HepG2 (cell line): ENCODE results near the gene NPSR1. TPM values are rescaled to one million over a fixed set of nuclear protein-coding genes. Genes with fewer than 3 reads are reported as not detected.

Source experiments
- ATAC-seq: fragments of 200-7000 bp; cut with Tn5 transposase; 3 replicates; pipeline ENCODE4 v1.9.1; 2020; ENCODE audit warnings: mild to moderate bottlenecking, moderate library complexity
- BruUV-seq: library from RNA; stranded (reverse); fragments of 400-500 nt; replicated peaks from 2 replicates; lab custom pipeline; 2021; lab: Mats Ljungman, UMichigan
- CTCF ChIA-PET: fragments of 300-600 bp; formaldehyde crosslinking; extraction: SDS; loops from one replicate; lab custom pipeline; 2021; ENCODE audit warnings: low total read pairs, inconsistent platforms, low intra/inter-chr PET ratio; lab: Yijun Ruan, JAX
- POLR2A ChIA-PET: fragments of 350-600 bp; sonication (Branson Sonifier 250); formaldehyde crosslinking; loops from one replicate; lab custom pipeline; 2020; ENCODE audit warnings: antibody characterized with exemption, inconsistent platforms; lab: Yijun Ruan, JAX
- DNase-seq: peaks from one replicate; pipeline ENCODE4 v3.0.0-alpha.2; 2015; ENCODE audit warnings: low spot score
- FAIRE-seq: peaks from 3 replicates; lab custom pipeline; 2011; peaks lifted over from hg19 to GRCh38; lab: Jason Lieb, UNC
- H2AFZ ChIP-seq: one replicate; pipeline ENCODE4 v1.6.1; 2011; ENCODE audit warnings: low read length, inconsistent platforms
- H3K27ac ChIP-seq: fragments of 300-600 bp; 3 replicates; pipeline ENCODE4 v1.8.0; 2011; ENCODE audit warnings: mixed run types, mild to moderate bottlenecking, mixed read lengths, low read length, inconsistent platforms; ENCODE audit not compliant: insufficient read depth; ENCODE audit errors: extremely low read length
- H3K27me3 ChIP-seq, 2 experiments: fragments of 200-600 bp in 1 of 2; 2 replicates in 1 of 2; 3 replicates in 1 of 2; pipeline versions ENCODE4 v1.6.0 to v1.8.0; 2011; ENCODE audit warnings: low read length in 2 of 2, mild to moderate bottlenecking in 2 of 2, moderate library complexity in 2 of 2, inconsistent platforms in 1 of 2; ENCODE audit not compliant: insufficient read depth in 2 of 2, control insufficient read depth in 1 of 2
- H3K36me3 ChIP-seq, 2 experiments: fragments of 200-600 bp in 1 of 2; replicated peaks in 1 of 2; 2 replicates in 1 of 2; 3 replicates in 1 of 2; pipeline versions ENCODE4 v1.5.1 to v1.8.0; 2011; ENCODE audit warnings: low read length in 2 of 2, inconsistent platforms in 1 of 2; ENCODE audit not compliant: insufficient read depth in 2 of 2, control insufficient read depth in 1 of 2
- H3K4me1 ChIP-seq: 2 replicates; pipeline ENCODE4 v1.5.1; 2012; ENCODE audit warnings: low read length, inconsistent platforms; ENCODE audit not compliant: insufficient read depth
- H3K4me2 ChIP-seq: 2 replicates; pipeline ENCODE4 v1.6.0; 2011; ENCODE audit warnings: low read depth, low read length, inconsistent platforms
- H3K4me3 ChIP-seq, 3 experiments: fragments of 200-600 bp in 1 of 3; sonication (generic), shearing (Covaris generic) in 1 of 3; replicated peaks in 1 of 3; 2 replicates each; pipeline ENCODE4 v1.5.1; 2011 to 2016; ENCODE audit warnings: low read length in 3 of 3, inconsistent platforms in 2 of 3, low read depth in 2 of 3, mild to moderate bottlenecking in 2 of 3, control low read depth in 1 of 3, mixed read lengths in 1 of 3; ENCODE audit not compliant: insufficient read depth in 1 of 3
- H3K79me2 ChIP-seq: one replicate; pipeline ENCODE4 v1.6.1; 2011; ENCODE audit warnings: low read length, inconsistent platforms; ENCODE audit not compliant: insufficient read depth
- H3K9ac ChIP-seq: 2 replicates; pipeline ENCODE4 v1.6.0; 2011; ENCODE audit warnings: mild to moderate bottlenecking, low read depth, low read length, inconsistent platforms; ENCODE audit not compliant: insufficient read depth
- H3K9me3 ChIP-seq: 2 replicates; pipeline ENCODE4 v1.5.1; 2012; ENCODE audit warnings: mild to moderate bottlenecking, low read length
- H4K20me1 ChIP-seq: 2 replicates; pipeline ENCODE4 v1.6.0; 2011; ENCODE audit warnings: inconsistent platforms, mild to moderate bottlenecking, low read length, moderate library complexity; ENCODE audit not compliant: insufficient read depth
- CHD4 ChIP-seq: fragments of 200-600 bp; sonication (generic); IDR thresholded peaks from 2 replicates; pipeline ENCODE4 v1.7.0; 2017; ENCODE audit warnings: mild to moderate bottlenecking, low read length, borderline replicate concordance
- FOXA1 ChIP-seq, 2 experiments: fragments of 450-650 bp in 1 of 2; sonication (generic) in 1 of 2; formaldehyde crosslinking in 1 of 2; IDR thresholded peaks; 2 replicates each; pipeline versions ENCODE4 v1.4.0 to v1.6.1; 2016 to 2020; ENCODE audit warnings: missing genetic modification reagents in 1 of 2
- FOXA3 ChIP-seq: IDR thresholded peaks from 2 replicates; pipeline ENCODE4 v1.6.1; 2016; ENCODE audit warnings: missing genetic modification reagents, missing compliant biosample characterization
- GTF3A ChIP-seq: sonication (generic); formaldehyde crosslinking; conservative IDR thresholded peaks from 2 replicates; pipeline ENCODE4 v1.4.0; 2020; ENCODE audit warnings: mild to moderate bottlenecking, missing genetic modification reagents
- MIER2 ChIP-seq: IDR thresholded peaks from 2 replicates; pipeline ENCODE4 v1.6.1; 2016; ENCODE audit warnings: missing biosample characterization, missing genetic modification reagents
- MTA3 ChIP-seq: sonication (generic); formaldehyde crosslinking; IDR thresholded peaks from 2 replicates; pipeline ENCODE4 v1.4.0; 2020; ENCODE audit warnings: missing genetic modification reagents
- NR2C2 ChIP-seq: sonication (generic); formaldehyde crosslinking; IDR thresholded peaks from 2 replicates; pipeline ENCODE4 v1.4.0; 2020; ENCODE audit warnings: missing genetic modification reagents, mild to moderate bottlenecking, moderate library complexity, borderline replicate concordance
- RORA ChIP-seq: sonication (generic); formaldehyde crosslinking; IDR thresholded peaks from 2 replicates; pipeline ENCODE4 v1.5.0; 2020; ENCODE audit warnings: mild to moderate bottlenecking, missing genetic modification reagents, moderate library complexity
- TBX2 ChIP-seq: sonication (generic); formaldehyde crosslinking; IDR thresholded peaks from 2 replicates; pipeline ENCODE4 v1.5.0; 2020; ENCODE audit warnings: missing genetic modification reagents, mild to moderate bottlenecking, borderline replicate concordance
- ZNF354B ChIP-seq: sonication (generic); formaldehyde crosslinking; IDR thresholded peaks from 2 replicates; pipeline ENCODE4 v1.8.0; 2022; ENCODE audit warnings: mild to moderate bottlenecking, missing genetic modification reagents
- ZNF589 ChIP-seq: sonication (generic); formaldehyde crosslinking; conservative IDR thresholded peaks from 2 replicates; pipeline ENCODE4 v1.8.0; 2022; ENCODE audit warnings: mild to moderate bottlenecking, moderate library complexity, missing genetic modification reagents
- ZNF724P ChIP-seq: sonication (generic); formaldehyde crosslinking; IDR thresholded peaks from 2 replicates; pipeline ENCODE4 v1.8.0; 2022; ENCODE audit warnings: missing genetic modification reagents, borderline replicate concordance
- WGBS: methylation state at CpG from one replicate; pipeline ENCODE4 v1.1.6; 2017; ENCODE audit warnings: low lambda C conversion rate; 5-methylcytosine and 5-hydroxymethylcytosine counted together
- in situ Hi-C: cut with HindIII; loops from 2 replicates; pipeline ENCODE4 v1.10.0; 2017; ENCODE audit warnings: low pct_unique_long_range_greater_than_20kb; ENCODE audit not compliant: extremely low pct_ligation_motif_present
- intact Hi-C: fragments of 100-400 bp; cut with micrococcal nuclease; formaldehyde crosslinking; loops from one replicate; pipeline ENCODE4 v1.10.0; 2022; ENCODE audit not compliant: unreplicated experiment
- polyA plus RNA-seq, 8 experiments: library from polyadenylated mRNA; depleted of rRNA in 3 of 8; stranded (reverse) in 7 of 8; unstranded in 1 of 8; fragments of >200 nt; fragmentation: Illumina TruSeq in 4 of 8; extraction: Trizol in 4 of 8; gene quantifications; 2 replicates each; pipeline versions ENCODE4 v1.2.1 to v1.2.3, GENCODE V29; 2011 to 2016; ENCODE audit warnings: low read depth in 4 of 8, missing spikeins in 1 of 8, mixed read lengths in 1 of 8; ENCODE audit not compliant: insufficient read depth in 1 of 8
- total RNA-seq, 5 experiments: library from RNA; depleted of rRNA; stranded (reverse); fragments of >200 nt; fragmentation: Illumina TruSeq; extraction: Trizol; gene quantifications; 2 replicates each; pipeline ENCODE4 v1.2.3, GENCODE V29; 2016; ENCODE audit warnings: low read depth in 1 of 5
- TF ChIP-seq, protein P1 (sequence below): IDR thresholded peaks from 2 replicates; pipeline ENCODE4 v1.4.0; 2020; ENCODE audit warnings: mild to moderate bottlenecking, missing genetic modification reagents
- TF ChIP-seq, protein P2 (sequence below): sonication (generic); formaldehyde crosslinking; IDR thresholded peaks from 2 replicates; pipeline ENCODE4 v1.8.1; 2022; ENCODE audit warnings: mild to moderate bottlenecking, missing genetic modification reagents
- TF ChIP-seq, protein P3 (sequence below): sonication (generic); formaldehyde crosslinking; IDR thresholded peaks from 2 replicates; pipeline ENCODE4 v1.4.0; 2020; ENCODE audit warnings: low read depth, missing genetic modification reagents
- TF ChIP-seq, protein P4 (sequence below): IDR thresholded peaks from 2 replicates; pipeline ENCODE4 v1.6.1; 2016; ENCODE audit warnings: low read depth

The NPSR1 gene
- total and polyA plus RNA-seq, 2 of the 13 experiments (the other 11 are each of a cell fraction or from before 2014, with no cell fraction given), result not detected

DNA sequence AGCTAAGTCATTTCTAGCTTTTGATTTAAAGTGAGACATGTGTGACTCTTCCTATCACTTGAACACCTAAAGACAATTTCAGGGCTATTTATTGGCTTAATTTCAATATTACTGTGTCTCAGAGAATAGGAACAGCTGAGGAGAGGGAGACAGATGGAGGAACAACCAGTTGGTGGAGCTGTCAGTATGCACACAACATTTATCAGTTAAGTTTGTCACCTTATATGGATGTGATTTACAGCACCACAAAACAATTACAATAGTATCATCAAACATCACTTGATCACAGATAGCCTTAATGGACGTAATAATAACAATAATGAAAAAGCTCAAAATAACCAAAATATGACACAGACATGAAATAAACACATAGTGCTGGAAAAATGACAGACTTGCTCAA, 129.6 kb downstream of the NPSR1 start:
- Histone ChIP-seq H3K9me3 (no peaks in the 10 kb centered on the region), H3K27me3 (no peaks in the 10 kb centered on the region), H3K79me2 (no peaks in the 10 kb centered on the region), H3K4me1 (no peaks in the 10 kb centered on the region), H3K36me3 (no peaks in the 10 kb centered on the region), H4K20me1 (no peaks in the 10 kb centered on the region), H3K4me3 (no peak overlapping the region), H3K27ac (no peak overlapping the region), H2AFZ (no peak overlapping the region), H3K9ac (no peak overlapping the region), H3K4me2 (no peak overlapping the region)
- intact Hi-C loops (no loop called here), in situ Hi-C loops (no loop called here)
- BruUV-seq, result no TSS peak
- ChIA-PET POLR2A (no interaction called here), CTCF (no interaction called here)
- whole genome bisulfite sequencing, result 12% methylated on average over 1 of the region's 1 CpG
- no peak for FAIRE-seq
- no peak for DNase-seq
- no peak for ATAC-seq
- no peak for TF ChIP-seq GTF3A (CRISPR knock-in tag)
- TF ChIP-seq, protein P1, sequence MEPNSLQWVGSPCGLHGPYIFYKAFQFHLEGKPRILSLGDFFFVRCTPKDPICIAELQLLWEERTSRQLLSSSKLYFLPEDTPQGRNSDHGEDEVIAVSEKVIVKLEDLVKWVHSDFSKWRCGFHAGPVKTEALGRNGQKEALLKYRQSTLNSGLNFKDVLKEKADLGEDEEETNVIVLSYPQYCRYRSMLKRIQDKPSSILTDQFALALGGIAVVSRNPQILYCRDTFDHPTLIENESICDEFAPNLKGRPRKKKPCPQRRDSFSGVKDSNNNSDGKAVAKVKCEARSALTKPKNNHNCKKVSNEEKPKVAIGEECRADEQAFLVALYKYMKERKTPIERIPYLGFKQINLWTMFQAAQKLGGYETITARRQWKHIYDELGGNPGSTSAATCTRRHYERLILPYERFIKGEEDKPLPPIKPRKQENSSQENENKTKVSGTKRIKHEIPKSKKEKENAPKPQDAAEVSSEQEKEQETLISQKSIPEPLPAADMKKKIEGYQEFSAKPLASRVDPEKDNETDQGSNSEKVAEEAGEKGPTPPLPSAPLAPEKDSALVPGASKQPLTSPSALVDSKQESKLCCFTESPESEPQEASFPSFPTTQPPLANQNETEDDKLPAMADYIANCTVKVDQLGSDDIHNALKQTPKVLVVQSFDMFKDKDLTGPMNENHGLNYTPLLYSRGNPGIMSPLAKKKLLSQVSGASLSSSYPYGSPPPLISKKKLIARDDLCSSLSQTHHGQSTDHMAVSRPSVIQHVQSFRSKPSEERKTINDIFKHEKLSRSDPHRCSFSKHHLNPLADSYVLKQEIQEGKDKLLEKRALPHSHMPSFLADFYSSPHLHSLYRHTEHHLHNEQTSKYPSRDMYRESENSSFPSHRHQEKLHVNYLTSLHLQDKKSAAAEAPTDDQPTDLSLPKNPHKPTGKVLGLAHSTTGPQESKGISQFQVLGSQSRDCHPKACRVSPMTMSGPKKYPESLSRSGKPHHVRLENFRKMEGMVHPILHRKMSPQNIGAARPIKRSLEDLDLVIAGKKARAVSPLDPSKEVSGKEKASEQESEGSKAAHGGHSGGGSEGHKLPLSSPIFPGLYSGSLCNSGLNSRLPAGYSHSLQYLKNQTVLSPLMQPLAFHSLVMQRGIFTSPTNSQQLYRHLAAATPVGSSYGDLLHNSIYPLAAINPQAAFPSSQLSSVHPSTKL (CRISPR knock-in tag), result no peak
- no peak for TF ChIP-seq RORA (CRISPR knock-in tag)
- TF ChIP-seq, protein P2, sequence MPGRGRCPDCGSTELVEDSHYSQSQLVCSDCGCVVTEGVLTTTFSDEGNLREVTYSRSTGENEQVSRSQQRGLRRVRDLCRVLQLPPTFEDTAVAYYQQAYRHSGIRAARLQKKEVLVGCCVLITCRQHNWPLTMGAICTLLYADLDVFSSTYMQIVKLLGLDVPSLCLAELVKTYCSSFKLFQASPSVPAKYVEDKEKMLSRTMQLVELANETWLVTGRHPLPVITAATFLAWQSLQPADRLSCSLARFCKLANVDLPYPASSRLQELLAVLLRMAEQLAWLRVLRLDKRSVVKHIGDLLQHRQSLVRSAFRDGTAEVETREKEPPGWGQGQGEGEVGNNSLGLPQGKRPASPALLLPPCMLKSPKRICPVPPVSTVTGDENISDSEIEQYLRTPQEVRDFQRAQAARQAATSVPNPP (CRISPR knock-in tag), result no peak
- no peak for TF ChIP-seq MTA3 (CRISPR knock-in tag)
- TF ChIP-seq, protein P3, sequence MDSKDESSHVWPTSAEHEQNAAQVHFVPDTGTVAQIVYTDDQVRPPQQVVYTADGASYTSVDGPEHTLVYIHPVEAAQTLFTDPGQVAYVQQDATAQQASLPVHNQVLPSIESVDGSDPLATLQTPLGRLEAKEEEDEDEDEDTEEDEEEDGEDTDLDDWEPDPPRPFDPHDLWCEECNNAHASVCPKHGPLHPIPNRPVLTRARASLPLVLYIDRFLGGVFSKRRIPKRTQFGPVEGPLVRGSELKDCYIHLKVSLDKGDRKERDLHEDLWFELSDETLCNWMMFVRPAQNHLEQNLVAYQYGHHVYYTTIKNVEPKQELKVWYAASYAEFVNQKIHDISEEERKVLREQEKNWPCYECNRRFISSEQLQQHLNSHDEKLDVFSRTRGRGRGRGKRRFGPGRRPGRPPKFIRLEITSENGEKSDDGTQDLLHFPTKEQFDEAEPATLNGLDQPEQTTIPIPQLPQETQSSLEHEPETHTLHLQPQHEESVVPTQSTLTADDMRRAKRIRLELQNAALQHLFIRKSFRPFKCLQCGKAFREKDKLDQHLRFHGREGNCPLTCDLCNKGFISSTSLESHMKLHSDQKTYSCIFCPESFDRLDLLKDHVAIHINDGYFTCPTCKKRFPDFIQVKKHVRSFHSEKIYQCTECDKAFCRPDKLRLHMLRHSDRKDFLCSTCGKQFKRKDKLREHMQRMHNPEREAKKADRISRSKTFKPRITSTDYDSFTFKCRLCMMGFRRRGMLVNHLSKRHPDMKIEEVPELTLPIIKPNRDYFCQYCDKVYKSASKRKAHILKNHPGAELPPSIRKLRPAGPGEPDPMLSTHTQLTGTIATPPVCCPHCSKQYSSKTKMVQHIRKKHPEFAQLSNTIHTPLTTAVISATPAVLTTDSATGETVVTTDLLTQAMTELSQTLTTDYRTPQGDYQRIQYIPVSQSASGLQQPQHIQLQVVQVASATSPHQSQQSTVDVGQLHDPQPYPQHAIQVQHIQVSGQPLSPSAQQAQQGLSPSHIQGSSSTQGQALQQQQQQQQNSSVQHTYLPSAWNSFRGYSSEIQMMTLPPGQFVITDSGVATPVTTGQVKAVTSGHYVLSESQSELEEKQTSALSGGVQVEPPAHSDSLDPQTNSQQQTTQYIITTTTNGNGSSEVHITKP (CRISPR knock-in tag), result no peak
- no peak for TF ChIP-seq CHD4
- TF ChIP-seq MIER2 (CRISPR knock-in tag), result no peak
- TF ChIP-seq ZNF724P (CRISPR knock-in tag), result no peak
- TF ChIP-seq, protein P4, sequence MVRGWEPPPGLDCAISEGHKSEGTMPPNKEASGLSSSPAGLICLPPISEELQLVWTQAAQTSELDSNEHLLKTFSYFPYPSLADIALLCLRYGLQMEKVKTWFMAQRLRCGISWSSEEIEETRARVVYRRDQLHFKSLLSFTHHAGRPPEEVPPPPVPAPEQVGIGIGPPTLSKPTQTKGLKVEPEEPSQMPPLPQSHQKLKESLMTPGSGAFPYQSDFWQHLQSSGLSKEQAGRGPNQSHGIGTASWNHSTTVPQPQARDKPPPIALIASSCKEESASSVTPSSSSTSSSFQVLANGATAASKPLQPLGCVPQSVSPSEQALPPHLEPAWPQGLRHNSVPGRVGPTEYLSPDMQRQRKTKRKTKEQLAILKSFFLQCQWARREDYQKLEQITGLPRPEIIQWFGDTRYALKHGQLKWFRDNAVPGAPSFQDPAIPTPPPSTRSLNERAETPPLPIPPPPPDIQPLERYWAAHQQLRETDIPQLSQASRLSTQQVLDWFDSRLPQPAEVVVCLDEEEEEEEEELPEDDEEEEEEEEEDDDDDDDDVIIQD, result no peak
- no peak for TF ChIP-seq FOXA3
- no peak for TF ChIP-seq ZNF589 (CRISPR knock-in tag)
- TF ChIP-seq FOXA1 (IDR thresholded peaks at IDR 0.05), result no peak
- TF ChIP-seq FOXA1 (CRISPR knock-in tag; IDR thresholded peaks at IDR 0.05), result no peak
- TF ChIP-seq NR2C2 (CRISPR knock-in tag), result no peak
- no peak for TF ChIP-seq ZNF354B (CRISPR knock-in tag)
- TF ChIP-seq TBX2, result no peak
